ENCODE results near the gene TIRAP.

TIRAP gene

GRCh38 chr11:126327281-126328000 lies 44.5 kb downstream of the TIRAP start:
- DNase-seq: no peak

DNA sequence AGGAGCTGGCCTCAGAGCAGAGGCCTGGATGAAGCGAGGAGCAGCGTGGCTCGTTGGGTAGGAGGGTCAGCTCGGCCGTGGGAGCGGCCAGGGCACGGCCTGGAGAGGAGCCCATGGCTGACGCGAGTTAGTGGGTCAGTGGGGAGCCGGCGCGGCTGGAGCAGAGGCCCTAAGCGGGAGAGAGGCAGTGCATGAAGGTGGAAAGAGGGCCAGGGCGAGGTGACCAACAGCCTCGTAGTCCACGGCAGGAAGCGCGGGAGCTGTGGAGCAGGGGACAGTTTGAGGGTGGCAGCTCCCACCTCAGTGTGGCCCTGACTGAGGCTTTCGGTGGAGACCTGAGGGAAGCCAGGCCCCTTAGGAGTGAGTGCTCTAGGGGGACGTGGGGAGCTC lies 45.1 kb downstream of the TIRAP start:
- DNase-seq: no peak

- DNase-seq: no peak
Measured at GRCh38 chr11:126328444-126328843, 45.6 kb downstream of the TIRAP start.

GRCh38 chr11:126328938-126329643 lies 46.2 kb downstream of the TIRAP start:
- DNase-seq: no peak

GRCh38 chr11:126329644-126330211 lies 46.8 kb downstream of the TIRAP start:
- DNase-seq: no peak

- no peak for DNase-seq
Measured at GRCh38 chr11:126331286-126331685, 48.4 kb downstream of the TIRAP start.

GRCh38 chr11:126332221-126332711 lies 49.4 kb downstream of the TIRAP start:
- DNase-seq: no peak

DNA sequence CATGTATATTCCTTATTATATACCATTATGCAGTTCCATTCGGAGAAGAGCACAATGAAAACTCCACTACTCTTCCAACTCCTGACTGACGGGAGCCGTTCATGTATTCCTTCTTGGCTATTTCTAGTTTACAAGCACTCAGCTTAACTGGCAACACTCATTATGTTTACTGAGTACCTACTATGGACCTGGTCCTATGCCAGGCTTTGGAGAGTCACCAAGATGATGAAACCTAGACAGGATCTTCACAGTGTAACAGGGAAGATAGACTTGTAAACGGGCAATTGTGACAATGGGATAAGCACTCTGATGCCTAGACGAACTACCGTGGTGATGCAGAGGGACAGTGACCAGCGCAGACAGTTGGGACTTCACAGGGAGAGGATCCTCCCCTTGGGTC lies 50.2 kb downstream of the TIRAP start:
- no peak for DNase-seq

DNA sequence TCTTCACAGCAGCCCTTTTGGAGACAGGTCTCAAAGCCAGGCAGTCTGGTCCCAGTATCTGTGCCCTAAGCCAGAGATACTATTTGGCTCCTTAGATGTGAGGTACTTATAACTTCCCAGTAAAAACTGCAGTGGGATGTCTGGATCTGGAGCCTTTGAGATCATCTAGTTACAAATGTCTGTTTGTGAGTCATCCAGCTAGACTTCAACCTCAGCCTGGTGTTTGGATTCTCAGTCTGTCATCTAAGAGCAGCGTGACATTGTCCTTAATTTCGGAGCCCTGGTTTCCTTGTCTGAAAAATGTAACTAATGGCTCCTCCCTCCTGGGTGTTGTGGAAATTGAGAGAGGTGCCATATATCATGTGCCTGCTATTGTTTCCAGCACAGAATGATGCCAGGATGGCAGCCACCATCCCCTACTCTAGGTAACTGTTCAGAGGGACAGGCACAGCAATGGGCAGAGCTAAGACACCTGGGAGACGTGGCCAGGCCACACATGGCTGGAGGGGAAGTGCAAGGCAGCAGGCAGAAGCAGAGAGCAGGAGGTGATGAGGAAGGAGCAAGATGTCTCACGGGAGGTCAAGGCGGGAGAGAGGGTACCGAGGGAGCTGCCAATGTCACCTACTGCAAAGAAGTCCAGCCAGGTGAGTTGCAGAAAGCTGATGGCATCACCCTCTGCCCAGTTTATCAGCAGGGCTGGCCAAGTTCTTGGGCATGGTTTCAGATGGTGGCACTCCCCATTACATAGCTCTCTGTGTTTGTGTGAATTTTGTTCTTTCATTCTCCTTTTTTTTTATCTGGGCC lies 52.0 kb downstream of the TIRAP start:
- no peak for DNase-seq

DNA sequence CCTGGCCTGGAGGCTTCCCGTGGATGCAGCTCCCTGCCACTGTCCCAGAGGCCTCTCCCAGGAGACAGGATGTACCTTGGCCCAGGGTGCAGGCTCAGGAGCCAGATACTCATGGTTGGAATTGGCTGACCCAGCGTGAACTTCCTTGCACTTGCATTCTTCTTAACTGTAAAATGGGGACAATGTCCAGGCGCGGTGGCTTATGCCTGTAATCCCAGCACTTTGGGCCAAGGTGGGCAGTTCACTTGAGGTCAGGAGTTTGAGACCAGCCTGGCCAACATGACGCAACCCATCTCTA lies 52.5 kb downstream of the TIRAP start:
- no peak for DNase-seq

- DNase-seq: no peak
Measured at GRCh38 chr11:126336138-126336541, 53.2 kb downstream of the TIRAP start.

DNA sequence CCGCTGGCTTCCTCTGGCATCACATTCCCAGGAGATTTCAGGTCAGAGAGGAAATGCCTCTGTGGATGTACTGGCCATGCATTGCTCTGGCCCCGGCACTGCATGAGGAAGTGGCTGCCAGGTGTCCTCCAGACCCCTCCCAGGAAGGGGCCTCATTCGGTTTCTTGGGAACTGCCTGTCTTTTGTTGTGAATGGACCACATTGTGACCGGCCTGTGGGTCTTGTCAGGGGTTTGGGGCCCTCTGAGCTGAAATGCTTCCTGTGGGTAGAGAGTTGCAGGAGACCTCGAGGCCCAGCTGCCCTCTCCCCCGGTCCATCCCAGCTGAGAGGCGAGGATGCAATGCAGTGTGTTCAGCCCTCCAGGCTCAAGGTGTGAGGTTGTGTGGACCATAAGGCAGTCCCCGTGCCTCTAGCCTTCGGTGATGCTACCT lies 53.8 kb downstream of the TIRAP start:
- DNase-seq: no peak

- no peak for DNase-seq
Measured at GRCh38 chr11:126337126-126337473, 54.2 kb downstream of the TIRAP start.

GRCh38 chr11:126337474-126338241 lies 54.8 kb downstream of the TIRAP start:
- no peak for DNase-seq

- DNase-seq: no peak
Measured at GRCh38 chr11:126338346-126339055, 55.6 kb downstream of the TIRAP start.

GRCh38 chr11:126339073-126339862 lies 56.4 kb downstream of the TIRAP start:
- no peak for DNase-seq

GRCh38 chr11:126339863-126340434 lies 57.1 kb downstream of the TIRAP start:
- no peak for DNase-seq

DNA sequence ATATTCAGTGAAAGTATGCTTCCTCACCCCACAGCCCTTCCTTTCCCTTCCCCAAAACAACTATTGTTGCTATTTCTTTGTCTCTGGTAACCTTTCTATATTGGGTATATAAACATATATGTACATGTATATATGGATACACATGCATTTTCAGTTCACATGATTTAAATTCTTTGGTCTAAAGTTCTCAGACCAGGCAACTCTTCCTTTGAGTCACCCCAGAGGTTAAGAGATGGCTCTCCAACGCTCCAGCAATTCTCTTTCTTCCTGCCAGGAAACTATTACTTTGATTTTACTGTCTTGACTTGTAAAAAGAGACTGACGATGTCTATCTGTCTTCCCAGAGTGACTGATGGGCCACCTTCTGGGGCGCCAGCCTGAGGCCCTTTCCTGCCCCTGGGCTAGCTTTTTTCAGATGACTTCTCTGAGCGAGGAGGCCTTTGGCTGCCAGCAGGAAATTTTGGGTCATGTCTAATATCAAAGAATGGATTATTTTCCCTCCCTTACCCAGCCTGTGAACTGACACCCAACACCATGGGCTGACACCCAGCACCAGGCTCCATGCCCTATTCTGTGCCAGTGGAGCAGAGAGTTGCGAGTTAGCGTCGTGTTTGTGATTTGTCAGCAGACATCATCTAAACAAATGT lies 58.2 kb downstream of the TIRAP start:
- DNase-seq: no peak

- no peak for DNase-seq
Measured at GRCh38 chr11:126341760-126342161, 58.9 kb downstream of the TIRAP start.

- DNase-seq: no peak
Measured at GRCh38 chr11:126343051-126343450, 60.2 kb downstream of the TIRAP start.

All from T-helper 1 cell (primary cell).